Central memory CD8-positive, alpha-beta T cell (primary cell): Measurements from ENCODE around the gene C19orf67.
"Not testable (repeated sequence)": the region's sequence is repeated elsewhere in the genome, so short reads cannot be mapped to it uniquely, and the experiment has no call there.

Experiments used
- ATAC-seq: fragments of 150-1000 bp; cut with Tn5 transposase; replicated peaks from 2 replicates; pipeline ENCODE4 v1.10.0; 2022; ENCODE audit warnings: mild to moderate bottlenecking, moderate FRiP score, moderate number of reproducible peaks; ENCODE audit not compliant: poor library complexity, severe bottlenecking; ENCODE audit errors: extremely low read depth
- DNase-seq, 2 donors: peaks; one replicate each; pipeline ENCODE4 v3.0.0; 2021; ENCODE audit warnings: low spot score in 2 of 2
- H3K27ac Mint-ChIP-seq: one replicate; pipeline ENCODE4 v1.8.0; 2022; ENCODE audit warnings: low read depth, mild to moderate bottlenecking, moderate library complexity, mixed read lengths
- H3K27me3 Mint-ChIP-seq: one replicate; pipeline ENCODE4 v1.8.0; 2022; ENCODE audit warnings: mixed read lengths
- H3K36me3 Mint-ChIP-seq: one replicate; pipeline ENCODE4 v1.8.0; 2022; ENCODE audit warnings: mild to moderate bottlenecking, moderate library complexity, mixed read lengths; ENCODE audit not compliant: insufficient read depth
- H3K4me1 Mint-ChIP-seq: one replicate; pipeline ENCODE4 v1.8.0; 2022; ENCODE audit warnings: mixed read lengths
- H3K4me3 Mint-ChIP-seq: one replicate; pipeline ENCODE4 v1.8.0; 2022; ENCODE audit warnings: mild to moderate bottlenecking, moderate library complexity, mixed read lengths
- H3K9me3 Mint-ChIP-seq: one replicate; pipeline ENCODE4 v1.8.0; 2022; ENCODE audit warnings: mixed read lengths

Gene C19orf67

DNA sequence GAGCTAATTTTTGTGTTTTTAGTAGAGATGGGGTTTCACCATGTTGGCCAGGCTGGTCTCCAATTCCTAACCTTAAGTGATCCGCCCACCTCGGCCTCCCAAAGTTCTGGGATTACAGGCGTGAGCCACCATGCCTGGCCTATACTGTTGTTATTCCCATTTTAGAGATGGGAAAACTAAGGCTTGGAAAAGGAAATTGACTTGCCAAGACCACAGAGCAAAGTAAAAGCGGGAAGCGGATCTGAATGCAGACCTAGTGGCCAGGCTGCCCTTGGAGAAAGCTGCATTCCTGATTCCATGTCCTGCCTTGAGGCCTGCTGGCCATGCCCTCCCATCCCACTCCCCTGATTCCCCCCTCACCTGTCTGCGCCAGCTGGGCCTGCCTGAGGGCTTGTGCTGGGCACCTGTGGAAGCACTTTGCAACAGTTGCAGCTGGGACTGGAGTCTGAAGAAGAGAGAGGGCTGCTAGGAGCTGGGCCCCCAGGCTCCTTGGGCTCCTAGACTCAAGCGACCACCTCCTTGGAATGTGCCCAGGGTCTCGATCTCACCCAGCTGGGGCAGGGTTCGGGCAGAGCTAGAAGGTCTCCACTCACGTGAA is 29.4 kb downstream of the C19orf67 start:
- DNase-seq (no peak), ATAC-seq (no peak)
- Mint-ChIP-seq H3K4me1 (peaks cover 27% of the 10 kb centered on the region), H3K9me3 (no peaks in the 10 kb centered on the region), H3K27ac (no peak overlapping the region), H3K4me3 (peak overlapping the region; percentile 45), H3K36me3 (peaks cover 16% of the 10 kb centered on the region), H3K27me3 (peaks cover 37% of the 10 kb centered on the region)

DNA sequence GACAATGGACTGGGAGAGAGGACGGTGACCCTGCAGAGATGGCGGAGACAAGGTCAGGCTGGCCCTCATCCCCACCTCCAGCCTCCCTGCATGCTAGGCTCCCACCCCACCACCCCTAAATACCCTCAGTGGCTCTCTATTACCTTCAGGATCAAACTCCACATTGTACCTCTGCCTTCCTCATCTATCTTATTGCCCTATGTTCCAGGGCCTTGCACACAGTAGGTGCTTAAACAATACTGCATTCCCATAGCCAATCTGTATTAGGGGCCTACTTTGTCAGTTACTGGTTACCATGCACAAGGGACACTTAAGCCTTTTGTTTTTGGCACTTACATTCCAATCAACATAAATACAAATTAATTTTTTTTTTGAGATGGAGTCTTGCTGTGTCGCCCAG is 30.2 kb downstream of the C19orf67 start:
- no peak overlapping the region for H3K27ac Mint-ChIP-seq
- H3K4me3 Mint-ChIP-seq: no peak overlapping the region
- peaks cover 22% of the 10 kb centered on the region for H3K36me3 Mint-ChIP-seq
- no peaks in the 10 kb centered on the region for H3K9me3 Mint-ChIP-seq
- ATAC-seq (no peak), DNase-seq (no peak)
- peaks cover 29% of the 10 kb centered on the region for H3K27me3 Mint-ChIP-seq
- H3K4me1 Mint-ChIP-seq: peaks cover 27% of the 10 kb centered on the region

DNA sequence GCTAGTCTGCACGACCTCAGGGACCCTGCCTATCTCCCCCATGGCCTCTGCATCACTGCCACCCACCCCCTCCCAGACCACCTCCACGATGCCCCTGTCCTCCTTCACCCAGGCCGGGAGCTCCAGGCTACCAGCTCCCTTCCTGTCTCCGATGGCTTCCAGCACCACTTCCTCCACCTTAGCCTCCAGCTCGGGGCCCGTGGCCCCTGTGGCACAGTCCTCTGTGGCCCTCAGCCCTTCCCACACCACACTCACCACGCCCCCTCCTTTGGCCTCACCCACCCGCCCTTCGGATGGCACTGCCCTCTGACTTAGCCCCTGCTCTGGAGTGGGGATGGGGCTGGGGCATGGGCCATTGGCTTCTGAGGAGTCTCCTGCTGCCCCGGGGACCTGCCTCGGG is 30.9 kb downstream of the C19orf67 start:
- DNase-seq (no peak), ATAC-seq (no peak)
- H3K4me1 Mint-ChIP-seq: peaks cover 27% of the 10 kb centered on the region
- no peak overlapping the region for H3K4me3 Mint-ChIP-seq
- H3K9me3 Mint-ChIP-seq: no peaks in the 10 kb centered on the region
- peaks cover 29% of the 10 kb centered on the region for H3K36me3 Mint-ChIP-seq
- H3K27ac Mint-ChIP-seq: peak overlapping the region; percentile 58
- H3K27me3 Mint-ChIP-seq: peaks cover 22% of the 10 kb centered on the region

DNA sequence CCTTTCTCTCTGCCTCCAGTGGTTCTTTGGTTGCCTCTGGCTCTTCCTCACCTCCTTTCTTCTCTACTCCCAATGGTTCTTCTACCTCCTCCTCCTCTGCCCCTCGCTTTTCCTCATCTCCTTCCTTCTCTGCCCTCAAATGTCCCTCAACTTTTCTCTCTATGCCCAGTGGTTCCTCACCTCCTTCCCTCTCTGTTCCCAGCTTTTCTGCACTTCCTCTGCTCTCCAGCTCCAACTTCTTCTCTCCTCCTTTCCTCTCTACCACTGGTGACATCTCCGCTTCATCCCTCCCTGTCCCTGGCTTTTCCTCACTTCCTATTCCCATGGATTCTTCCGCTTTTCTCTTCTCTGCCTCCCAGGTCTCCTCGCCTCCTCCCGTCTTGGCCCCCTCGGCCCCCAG is 31.5 kb downstream of the C19orf67 start:
- Mint-ChIP-seq H3K36me3 (peaks cover 35% of the 10 kb centered on the region), H3K27ac (peak overlapping the region; percentile 58), H3K4me1 (peaks cover 25% of the 10 kb centered on the region), H3K9me3 (no peaks in the 10 kb centered on the region), H3K27me3 (peaks cover 16% of the 10 kb centered on the region), H3K4me3 (no peak overlapping the region)
- DNase-seq (no peak), ATAC-seq (no peak)

DNA sequence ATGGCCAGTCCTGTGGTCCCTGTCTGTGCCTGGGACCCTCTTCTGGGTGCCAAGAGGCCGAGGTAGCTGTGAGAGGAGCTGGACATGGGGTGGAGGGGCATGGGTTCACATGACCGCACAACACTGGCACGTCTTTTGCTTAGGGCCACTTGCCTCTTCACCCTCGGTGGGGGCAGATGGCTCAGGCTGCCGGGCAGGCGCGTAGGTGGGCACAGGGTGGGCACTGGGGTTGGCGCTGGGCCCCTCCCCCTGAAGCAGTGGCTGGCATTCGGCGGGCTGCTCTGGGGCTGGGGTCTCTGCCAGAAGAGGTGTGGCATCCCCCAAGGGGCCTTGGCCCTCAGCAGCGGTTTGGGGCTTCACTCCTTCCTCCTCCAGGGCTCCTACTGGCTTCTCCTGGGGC is 32.1 kb downstream of the C19orf67 start:
- no peak for DNase-seq
- no peak overlapping the region for H3K4me3 Mint-ChIP-seq
- peaks cover 23% of the 10 kb centered on the region for H3K4me1 Mint-ChIP-seq
- H3K36me3 Mint-ChIP-seq: peaks cover 41% of the 10 kb centered on the region
- no peak for ATAC-seq
- H3K9me3 Mint-ChIP-seq: no peaks in the 10 kb centered on the region
- H3K27ac Mint-ChIP-seq: peak overlapping the region; percentile 58
- peaks cover 10% of the 10 kb centered on the region for H3K27me3 Mint-ChIP-seq

DNA sequence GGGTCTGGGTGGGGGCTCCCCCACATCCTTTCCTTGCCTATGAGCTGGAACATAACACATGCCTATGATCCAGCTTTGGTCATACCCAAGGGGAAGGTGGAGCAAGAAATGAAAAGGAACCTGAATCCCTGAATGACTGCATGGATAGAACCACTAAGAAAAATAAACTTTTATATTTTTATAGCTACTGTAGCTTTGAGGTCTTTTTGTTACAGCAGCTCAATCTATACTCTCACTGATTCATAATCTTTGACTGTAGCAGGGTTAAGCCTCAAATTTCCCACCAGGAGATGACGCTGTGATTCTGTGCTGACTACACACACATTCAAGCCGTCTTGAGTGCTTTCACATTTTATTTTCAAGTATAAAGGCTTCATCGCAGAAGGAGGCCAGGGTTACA is 32.6 kb downstream of the C19orf67 start:
- DNase-seq: no peak
- Mint-ChIP-seq H3K27ac (peak overlapping the region; percentile 44), H3K4me1 (peaks cover 21% of the 10 kb centered on the region), H3K27me3 (peaks cover 5% of the 10 kb centered on the region), H3K9me3 (no peaks in the 10 kb centered on the region), H3K36me3 (peaks cover 43% of the 10 kb centered on the region), H3K4me3 (no peak overlapping the region)
- no peak for ATAC-seq

DNA sequence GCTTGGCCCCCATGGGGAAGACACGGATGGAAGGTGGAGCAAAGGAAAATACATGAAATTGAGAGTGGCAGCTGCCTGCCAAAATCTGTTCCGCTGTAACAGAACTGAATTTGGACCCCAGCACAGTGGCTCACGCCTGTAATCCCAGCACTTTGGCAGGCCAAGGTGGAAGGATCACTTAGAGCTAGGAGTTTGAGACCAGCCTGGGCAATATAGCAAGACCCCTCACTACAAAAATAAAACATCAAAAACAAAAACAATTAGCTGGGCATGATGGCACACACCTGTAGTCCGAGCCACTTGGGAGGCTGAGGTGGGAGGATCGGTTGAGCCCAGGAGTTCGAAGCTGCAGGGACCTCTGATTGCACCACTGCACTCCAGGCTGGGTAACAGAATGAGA is 33.1 kb downstream of the C19orf67 start:
- H3K27ac Mint-ChIP-seq: peak overlapping the region; percentile 44
- peaks cover 17% of the 10 kb centered on the region for H3K4me1 Mint-ChIP-seq
- ATAC-seq: no peak
- no peaks in the 10 kb centered on the region for H3K27me3 Mint-ChIP-seq
- H3K4me3 Mint-ChIP-seq: no peak overlapping the region
- H3K9me3 Mint-ChIP-seq: no peaks in the 10 kb centered on the region
- DNase-seq: no peak
- H3K36me3 Mint-ChIP-seq: peaks cover 48% of the 10 kb centered on the region

DNA sequence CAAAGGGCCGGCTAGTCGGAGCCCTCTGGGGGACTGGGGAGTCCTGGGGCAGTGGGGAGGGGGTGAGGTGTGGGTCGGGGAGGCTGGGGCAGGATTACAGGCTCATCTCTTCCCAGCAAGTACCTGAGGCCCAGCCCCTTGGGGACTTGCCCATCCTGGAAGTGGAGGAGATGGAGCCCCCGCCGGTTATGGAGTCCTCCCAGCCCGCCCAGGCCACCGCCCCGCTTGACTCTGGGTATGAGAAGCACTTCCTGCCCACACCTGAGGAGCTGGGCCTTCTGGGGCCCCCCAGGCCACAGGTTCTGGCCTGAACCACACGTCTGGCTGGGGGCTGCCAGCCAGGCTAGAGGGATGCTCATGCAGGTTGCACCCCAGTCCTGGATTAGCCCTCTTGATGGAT is 33.6 kb downstream of the C19orf67 start:
- Mint-ChIP-seq H3K36me3 (peaks cover 53% of the 10 kb centered on the region), H3K27me3 (no peaks in the 10 kb centered on the region), H3K9me3 (no peaks in the 10 kb centered on the region), H3K4me1 (peaks cover 17% of the 10 kb centered on the region), H3K27ac (peak overlapping the region; percentile 44), H3K4me3 (no peak overlapping the region)
- ATAC-seq: no peak
- no peak for DNase-seq

DNA sequence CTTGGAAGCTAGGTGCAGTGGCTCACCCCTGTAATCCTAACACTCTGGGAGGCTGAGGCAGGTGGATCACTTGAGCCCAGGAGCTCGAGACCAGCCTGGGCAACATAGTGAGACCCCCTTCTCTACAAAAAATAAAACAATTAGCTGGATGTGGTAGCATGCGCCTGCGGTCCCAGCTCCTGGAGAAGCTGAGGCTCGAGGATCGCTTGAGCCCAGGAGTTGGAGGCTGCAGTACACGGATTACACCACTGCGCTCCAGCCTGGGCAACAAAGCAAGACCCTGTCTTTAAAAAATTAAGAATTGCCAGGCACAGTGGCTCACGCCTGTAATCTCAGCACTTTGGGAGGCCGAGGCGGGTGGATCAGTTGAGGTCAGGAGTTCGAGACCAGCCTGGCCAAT is 34.6 kb downstream of the C19orf67 start:
- H3K4me3 Mint-ChIP-seq, DNase-seq, H3K27me3 Mint-ChIP-seq, ATAC-seq, H3K9me3 Mint-ChIP-seq, H3K27ac Mint-ChIP-seq: not testable (repeated sequence)
- peaks cover 60% of the 10 kb centered on the region for H3K36me3 Mint-ChIP-seq
- H3K4me1 Mint-ChIP-seq: peaks cover 17% of the 10 kb centered on the region

DNA sequence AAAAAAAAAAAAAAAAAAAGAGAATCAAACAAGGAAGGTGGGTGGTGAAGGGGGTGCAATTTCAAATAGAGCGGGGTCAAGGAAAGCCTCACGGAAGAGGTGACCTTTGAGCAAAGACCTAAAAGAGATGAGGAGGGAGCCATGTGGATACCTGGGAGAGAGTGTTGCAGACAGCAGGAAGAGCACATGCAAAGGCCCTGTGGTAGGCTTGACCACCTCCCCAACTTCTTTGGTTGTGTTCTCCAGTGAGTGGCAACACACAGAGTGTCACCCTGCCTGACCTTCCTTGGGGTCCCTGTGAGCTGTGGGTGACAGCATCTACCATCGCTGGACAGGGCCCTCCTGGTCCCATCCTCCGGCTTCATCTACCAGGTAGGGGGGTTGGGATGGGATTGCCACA is 35.1 kb downstream of the C19orf67 start:
- Mint-ChIP-seq H3K9me3 (no peaks in the 10 kb centered on the region), H3K4me1 (peaks cover 16% of the 10 kb centered on the region), H3K36me3 (peaks cover 65% of the 10 kb centered on the region), H3K27me3 (no peaks in the 10 kb centered on the region), H3K4me3 (no peak overlapping the region), H3K27ac (no peak overlapping the region)
- ATAC-seq (no peak), DNase-seq (no peak)

DNA sequence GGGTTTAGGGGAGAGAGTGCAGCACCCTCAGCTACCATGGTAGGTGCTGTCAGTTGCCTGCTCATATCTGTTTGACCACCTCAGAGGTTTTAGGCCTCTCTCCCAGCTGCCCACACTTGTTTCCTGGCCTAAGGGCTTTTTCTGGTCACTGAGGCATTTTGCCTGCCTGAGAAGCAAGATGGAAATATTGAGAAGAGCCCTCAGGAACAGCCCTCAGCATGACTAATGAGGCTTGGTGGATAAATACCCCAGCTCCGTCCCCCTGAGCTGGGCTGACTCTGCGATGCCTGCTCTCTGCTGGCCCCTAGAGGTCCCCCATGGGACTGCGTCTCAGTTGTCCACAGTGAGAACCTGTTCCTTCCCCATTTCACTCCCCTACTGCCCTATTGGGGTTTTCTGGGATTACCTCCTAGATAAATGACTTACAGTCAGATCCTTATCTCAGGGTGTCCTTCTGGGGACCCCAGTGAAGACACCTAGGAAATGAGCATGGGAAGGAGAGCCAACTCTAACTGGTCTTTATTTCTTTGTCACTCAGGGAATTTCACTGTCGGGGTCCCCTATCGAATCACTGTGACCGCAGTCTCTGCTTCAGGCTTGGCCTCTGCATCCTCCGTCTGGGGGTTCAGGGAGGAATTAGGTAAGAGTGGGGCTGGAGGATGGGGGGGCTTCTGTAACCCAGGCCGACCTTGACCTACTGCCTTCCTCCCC is 37.0 kb downstream of the C19orf67 start:
- Mint-ChIP-seq H3K4me1 (peaks cover 7% of the 10 kb centered on the region), H3K9me3 (no peaks in the 10 kb centered on the region), H3K4me3 (no peak overlapping the region), H3K27me3 (no peaks in the 10 kb centered on the region), H3K36me3 (peaks cover 78% of the 10 kb centered on the region), H3K27ac (no peak overlapping the region)
- DNase-seq: peak; percentile 65 to 75
- peak; percentile 78 for ATAC-seq

DNA sequence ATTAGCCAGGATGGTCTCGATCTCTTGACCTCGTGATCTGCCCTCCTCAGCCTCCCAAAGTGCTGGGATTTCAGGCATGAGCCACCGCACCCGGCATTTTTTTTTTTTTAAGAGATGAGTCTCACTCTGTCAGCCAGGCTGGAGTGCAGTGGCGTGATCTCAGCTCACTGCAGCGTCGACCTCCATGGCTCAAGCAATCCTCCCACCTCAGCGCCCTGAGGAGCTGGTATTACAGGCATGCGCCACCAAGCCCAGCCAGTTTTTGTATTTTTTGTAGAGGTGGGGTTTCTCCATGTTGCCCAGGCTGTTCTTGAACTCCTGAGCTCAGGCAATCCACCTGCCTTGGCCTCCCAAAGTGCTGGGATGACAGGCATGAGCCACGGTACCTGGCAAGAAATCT is 37.7 kb downstream of the C19orf67 start:
- not testable (repeated sequence) for ATAC-seq, DNase-seq, H3K4me3 Mint-ChIP-seq, H3K27ac Mint-ChIP-seq, H3K9me3 Mint-ChIP-seq, H3K27me3 Mint-ChIP-seq
- Mint-ChIP-seq H3K4me1 (peaks cover 10% of the 10 kb centered on the region), H3K36me3 (peaks cover 83% of the 10 kb centered on the region)
